GM18505 (cell line): ENCODE results near the gene NCF4.

Source experiments
- ATAC-seq: cut with Tn5 transposase; IDR thresholded peaks from one replicate; pipeline ENCODE4 v1.9.1; 2021; ENCODE audit not compliant: unreplicated experiment
- POLR2A ChIP-seq: IDR thresholded peaks from 4 replicates; pipeline ENCODE4 v1.6.1; 2011; ENCODE audit warnings: borderline replicate concordance; ENCODE audit not compliant: insufficient read depth, insufficient read length; ENCODE audit errors: extremely low read depth

Gene NCF4

DNA sequence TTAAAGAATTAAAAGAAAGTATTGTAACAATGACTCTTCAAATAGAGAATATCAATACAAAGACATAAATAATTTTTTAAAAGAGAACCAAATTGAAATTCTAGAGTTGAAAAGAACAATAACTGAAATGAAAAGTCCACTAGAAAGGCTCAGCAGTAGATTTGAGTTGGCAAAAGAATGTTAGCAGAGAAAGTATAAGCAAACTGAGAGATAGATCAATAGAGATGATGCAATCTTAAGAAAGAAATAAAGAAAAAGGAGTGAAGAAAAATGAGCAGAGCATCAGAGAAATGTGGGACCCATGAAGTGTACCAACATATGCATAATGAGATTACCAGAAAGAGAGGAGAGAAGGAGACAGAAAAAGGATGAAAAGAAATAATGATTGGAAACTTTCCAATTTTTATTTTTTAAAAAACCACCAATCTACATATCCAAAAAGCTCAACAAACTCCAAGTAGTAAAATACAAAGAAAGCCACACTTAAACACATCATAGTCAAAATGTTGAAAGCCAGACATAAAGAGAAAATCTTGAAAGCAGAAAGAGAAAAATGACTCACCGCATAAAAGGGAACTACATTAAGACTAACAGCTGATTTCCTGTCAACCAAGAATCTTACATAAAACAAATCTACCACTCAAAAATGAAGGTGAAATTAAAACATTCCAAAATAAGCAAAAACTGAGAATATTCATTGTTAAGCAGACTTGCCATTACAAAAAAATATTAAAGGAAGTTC, 20.9 kb downstream of the NCF4 start:
- no peak for ATAC-seq

DNA sequence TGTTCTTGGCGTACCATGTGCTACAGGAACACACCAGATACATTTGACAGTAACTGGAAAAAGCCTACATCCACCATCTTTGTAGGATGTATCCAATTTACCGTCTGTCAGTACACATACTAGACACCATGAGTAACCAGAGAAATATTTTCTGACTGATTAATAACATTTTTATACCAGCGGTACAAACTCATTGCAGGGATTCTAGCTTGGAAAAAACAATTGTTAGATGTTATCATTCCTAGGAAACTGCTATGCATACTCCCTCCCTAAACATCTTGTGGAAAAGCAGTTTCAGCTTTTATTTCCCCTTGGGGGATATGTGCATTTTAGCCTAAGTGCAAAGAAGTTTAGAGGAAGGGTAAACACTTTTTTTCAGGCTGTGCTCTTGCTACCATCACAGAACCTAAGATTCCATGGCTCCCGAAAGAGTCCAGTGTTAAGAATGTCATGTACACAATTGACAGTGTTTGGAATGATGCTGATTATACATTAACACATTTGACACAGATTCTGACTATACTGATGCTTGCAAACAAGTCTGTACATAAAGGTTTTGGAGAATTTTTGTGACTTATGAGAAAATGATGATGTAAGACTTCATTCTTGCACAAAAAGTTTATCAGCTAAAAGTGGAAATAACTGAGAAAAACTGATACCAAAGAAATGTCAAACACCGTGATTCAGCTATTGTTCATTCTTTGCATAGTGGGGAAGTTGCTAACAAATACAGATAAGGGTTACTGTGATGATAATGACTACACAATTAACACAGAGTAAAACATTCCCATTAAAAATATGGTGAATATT, 23.7 kb downstream of the NCF4 start:
- no peak for ATAC-seq
- TF ChIP-seq POLR2A: no peak

More for the DNA sequence above, 20.9 kb downstream of the NCF4 start:
- no peak for TF ChIP-seq POLR2A

DNA sequence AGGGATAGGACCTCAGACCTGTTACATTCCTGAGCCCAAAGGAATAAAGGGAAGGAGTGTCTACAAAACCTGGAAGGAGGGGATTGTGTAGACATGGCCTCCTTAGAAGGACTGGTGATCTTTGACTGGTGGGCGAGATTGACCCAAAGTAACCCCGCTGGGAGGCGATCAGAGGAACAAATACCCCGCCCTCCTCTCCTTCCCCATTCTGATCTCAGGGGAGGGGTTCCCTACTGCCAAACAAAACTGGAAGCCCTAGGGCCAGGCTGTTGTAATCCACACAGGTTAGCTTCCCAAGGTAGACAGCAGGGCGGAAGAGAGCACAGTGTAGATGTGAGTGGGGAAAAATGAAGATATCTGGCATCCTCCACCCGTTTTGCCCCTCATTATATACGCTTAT, 24.7 kb downstream of the NCF4 start:
- no peak for TF ChIP-seq POLR2A

DNA sequence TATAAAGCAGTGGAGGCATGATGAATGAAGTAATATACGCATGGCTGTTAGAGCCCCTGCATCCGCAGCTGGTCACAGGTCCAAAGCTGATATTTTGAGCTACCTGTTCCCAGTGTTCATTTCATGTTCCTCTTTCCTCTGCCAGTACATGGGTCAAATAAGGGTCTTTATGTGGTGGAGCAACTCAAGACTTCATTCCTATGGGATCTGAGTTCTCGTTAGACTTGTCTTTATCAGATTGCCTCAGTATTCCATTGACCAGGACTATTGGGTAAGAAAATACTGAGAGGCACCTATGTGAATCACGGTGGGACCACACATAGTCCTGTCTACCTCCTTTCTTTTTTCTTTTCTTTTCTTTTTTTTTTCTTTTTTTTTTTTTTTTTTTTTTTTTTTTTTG, 25.2 kb downstream of the NCF4 start:
- TF ChIP-seq POLR2A: no peak
- ATAC-seq: no peak

More for the DNA sequence above, 24.7 kb downstream of the NCF4 start:
- no peak for ATAC-seq

DNA sequence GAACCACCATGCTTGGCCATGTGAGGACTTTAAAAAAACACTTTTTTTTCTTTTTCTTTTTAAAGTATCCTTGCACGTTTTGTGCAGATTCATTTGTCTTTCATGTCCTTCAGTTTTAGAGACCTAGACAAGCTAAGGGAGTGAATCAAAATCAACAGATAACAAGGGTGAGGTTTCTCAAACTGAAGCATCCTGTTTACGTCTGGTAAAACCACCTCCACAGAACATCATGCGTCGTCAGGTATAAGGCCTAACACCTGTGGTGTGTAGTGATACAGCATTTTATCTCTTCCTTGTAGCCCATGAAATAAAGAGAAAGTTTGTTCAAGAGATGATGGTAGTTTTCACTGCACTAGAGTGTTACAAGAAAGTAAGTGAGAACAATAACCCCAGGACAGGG, 26.4 kb downstream of the NCF4 start:
- no peak for ATAC-seq
- TF ChIP-seq POLR2A: no peak

GRCh38 chr22:36891646-36892045, 30.8 kb downstream of the NCF4 start:
- no peak for ATAC-seq

DNA sequence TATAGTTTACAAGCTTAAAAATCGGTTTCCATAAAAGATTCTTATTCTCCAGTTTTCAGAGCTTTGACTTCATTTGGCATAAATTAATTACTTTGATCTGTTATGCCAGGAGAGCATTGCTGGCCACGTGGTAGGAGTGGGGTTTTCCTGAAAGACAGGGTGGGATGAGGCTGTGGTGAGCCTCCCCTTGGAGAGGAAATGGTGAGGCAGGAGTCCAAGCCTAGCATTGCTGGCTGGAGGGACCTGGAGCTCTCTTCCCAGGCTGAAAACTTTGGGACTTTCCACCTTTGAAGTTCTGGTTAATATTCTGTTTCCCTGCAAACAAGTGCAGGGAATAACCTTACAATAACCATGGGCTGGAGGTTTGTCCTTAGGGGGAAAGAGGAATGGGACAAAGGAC, 31.5 kb downstream of the NCF4 start:
- ATAC-seq: no peak
- no peak for TF ChIP-seq POLR2A

More at GRCh38 chr22:36891646-36892045, 30.8 kb downstream of the NCF4 start:
- TF ChIP-seq POLR2A: no peak

DNA sequence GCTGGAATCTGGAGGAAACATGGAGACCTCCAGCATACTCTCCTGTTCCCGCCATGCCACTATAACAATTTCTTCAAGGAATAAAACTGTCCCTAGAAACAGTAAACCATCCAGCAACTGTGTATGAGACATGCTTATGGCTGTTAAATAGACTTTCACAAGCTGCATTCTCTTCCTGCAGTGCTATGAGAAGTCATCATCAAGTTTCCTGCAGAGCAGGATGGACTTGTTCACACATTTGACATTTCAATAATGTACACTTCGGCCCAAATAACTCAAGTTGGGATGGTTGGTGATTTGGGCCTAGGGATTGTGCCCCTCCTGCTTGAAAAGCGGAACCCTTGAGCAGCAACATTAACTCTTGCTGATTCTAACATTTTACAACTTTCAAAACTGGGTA, 32.5 kb downstream of the NCF4 start:
- ATAC-seq: no peak
- TF ChIP-seq POLR2A: no peak

GRCh38 chr22:36894266-36894665, 33.5 kb downstream of the NCF4 start:
- no peak for ATAC-seq
- TF ChIP-seq POLR2A: no peak

- TF ChIP-seq POLR2A: no peak
- no peak for ATAC-seq
These were observed 36.8 kb downstream of the NCF4 start for GRCh38 chr22:36897611-36898010.

- no peak for TF ChIP-seq POLR2A
- no peak for ATAC-seq
These were observed 37.9 kb downstream of the NCF4 start for GRCh38 chr22:36898690-36899089.

DNA sequence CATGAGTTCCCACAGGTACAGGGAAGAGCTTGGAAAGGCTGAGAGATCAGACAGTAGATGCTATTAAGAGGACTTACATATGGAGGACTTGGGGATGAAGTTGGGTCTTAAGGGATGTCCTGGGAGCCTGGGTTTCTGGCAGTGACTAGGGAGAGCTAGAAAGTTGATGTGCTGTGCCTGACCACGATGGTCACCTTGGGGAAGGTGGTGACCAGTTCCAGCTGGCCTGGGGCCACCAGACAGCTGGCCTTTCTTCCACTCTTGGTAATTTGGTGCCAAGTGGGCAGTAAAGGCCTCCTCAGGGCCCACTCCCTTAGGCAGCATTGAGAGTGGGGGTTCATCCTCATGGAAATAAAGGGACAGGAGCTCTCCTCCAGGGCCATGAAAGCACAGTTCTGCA, 38.7 kb downstream of the NCF4 start:
- no peak for ATAC-seq

GRCh38 chr22:36900225-36900624, 39.4 kb downstream of the NCF4 start:
- no peak for ATAC-seq
- no peak for TF ChIP-seq POLR2A

More for the DNA sequence above, 38.7 kb downstream of the NCF4 start:
- no peak for TF ChIP-seq POLR2A

DNA sequence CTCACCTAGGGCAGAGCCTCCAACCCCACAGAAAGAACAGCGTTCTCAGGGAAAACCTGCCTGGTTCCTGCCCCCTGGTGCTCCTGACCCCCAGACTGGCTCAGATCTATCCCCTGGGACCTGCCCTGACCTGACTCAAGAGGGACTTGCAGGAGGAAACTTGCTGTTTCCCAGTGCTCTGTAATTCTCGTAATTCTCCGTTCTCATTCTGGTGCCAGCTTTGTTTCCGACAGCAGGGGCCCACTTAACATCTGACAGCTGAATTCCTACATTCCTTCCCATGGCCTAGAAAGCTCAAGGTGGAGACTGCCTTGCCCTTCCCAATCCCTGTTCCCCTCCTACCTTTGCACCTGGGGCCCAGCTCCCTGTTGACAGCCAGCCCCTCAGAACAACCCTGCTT, 40.1 kb downstream of the NCF4 start:
- ATAC-seq: no peak
- TF ChIP-seq POLR2A: no peak
